Fibroblast of skin of left biceps (primary cell): Measurements from ENCODE around the gene SPAG6.
"Not testable (repeated sequence)": the region's sequence is repeated elsewhere in the genome, so short reads cannot be mapped to it uniquely, and the experiment has no call there.

Source experiments
- DNase-seq, 2 experiments: peaks; one replicate each; pipeline ENCODE4 v3.0.0-alpha.2; 2013; ENCODE audit warnings: low read depth in 2 of 2

The SPAG6 gene

DNA sequence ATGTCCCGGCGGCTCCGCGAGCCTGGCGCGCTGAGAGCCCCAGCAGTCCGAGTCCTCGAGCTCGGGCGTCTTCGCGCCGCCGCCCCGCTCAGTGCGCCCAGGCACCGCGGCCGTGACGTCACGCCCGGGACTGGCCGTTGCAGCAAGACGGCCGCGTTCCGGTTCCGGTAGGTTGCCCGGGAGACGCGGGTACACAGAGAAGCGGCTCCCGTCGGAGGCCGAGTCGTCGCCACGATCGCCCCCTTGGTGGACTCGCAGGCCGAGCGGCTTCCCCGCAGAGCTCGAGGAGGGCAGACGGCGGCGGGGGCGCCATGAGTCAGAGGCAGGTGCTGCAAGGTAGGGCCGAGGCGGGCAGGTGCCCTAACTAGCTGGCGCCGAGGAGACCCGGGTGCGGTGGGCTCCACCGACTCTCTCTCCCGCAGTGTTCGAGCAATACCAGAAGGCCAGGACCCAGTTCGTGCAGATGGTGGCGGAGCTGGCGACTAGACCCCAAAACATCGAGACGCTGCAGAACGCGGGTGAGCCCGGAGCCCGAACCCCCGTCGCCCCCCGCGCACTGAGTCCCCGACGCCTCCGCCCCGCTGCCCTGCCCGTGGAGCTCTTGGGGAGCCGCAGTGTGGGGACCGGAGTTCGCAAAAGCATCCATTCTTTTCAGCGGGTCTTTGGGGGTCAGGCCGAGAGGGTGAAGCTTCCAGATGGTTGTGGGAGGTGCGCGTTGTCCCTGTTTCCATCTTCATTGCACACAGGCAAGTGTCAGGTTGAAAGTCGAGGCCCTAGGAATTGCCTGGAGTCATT lies at the start of gene SPAG6:
Gene SPAG6 (plus strand): TSS at position 196 of the 795 bp plus-strand sequence. CDS start 116 bp downstream, at position 312.
- DNase-seq: no peak

DNA sequence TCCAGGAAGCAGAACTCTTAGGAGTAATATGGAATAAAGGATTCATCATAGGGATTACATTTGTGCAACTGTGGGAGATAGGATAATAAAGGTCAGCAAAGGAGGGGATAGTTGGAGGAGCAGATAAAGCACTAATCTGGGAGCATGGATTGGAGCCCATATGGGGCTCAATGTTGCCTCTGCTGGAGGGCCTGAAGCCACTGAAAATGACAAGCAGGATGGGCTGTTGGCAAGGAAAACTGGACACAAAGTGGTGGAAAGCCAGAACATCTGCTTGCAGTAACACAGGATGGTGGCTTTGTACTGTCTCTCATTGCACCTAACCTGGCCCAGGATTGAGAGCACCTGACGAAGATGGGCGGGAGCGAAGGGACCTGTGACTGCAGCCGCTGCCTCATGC lies 44.1 kb upstream of the SPAG6 start:
- DNase-seq: no peak

DNA sequence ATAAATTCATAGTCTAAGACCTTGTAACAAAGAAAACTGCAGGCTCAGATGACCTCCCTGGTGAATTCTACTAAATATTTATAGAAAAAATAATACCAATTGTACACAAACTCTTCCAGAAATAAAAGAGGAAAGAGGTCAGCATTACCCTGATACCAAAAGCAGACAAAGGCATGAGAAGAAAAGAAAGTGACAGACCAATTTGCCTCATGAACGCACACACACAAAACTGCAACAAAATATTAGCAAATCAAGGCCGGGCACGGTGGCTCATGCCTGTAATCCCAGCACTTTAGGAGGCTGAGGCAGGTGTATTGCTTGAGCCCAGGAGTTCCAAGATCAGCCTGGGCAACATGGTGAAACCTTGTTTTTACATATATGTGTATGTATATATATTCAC lies 41.8 kb upstream of the SPAG6 start:
- no peak for DNase-seq

DNA sequence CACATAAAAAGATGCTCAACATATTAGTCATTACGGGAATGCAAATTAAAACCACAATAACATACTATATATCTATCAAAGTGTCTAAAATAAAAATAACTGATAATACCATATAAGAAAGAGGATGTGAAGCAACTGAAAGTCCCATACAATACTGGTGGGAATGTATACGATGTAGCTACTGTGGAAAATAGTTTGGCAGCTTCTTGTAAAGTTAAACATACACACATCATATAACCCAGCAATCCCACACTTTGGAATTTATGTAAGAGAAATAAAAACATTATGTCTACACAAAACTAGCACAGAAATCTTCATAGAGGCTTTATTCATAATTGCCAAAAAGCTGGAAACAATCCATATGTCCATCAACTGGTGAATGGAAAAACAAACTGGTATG lies 39.6 kb upstream of the SPAG6 start:
- no peak for DNase-seq

DNA sequence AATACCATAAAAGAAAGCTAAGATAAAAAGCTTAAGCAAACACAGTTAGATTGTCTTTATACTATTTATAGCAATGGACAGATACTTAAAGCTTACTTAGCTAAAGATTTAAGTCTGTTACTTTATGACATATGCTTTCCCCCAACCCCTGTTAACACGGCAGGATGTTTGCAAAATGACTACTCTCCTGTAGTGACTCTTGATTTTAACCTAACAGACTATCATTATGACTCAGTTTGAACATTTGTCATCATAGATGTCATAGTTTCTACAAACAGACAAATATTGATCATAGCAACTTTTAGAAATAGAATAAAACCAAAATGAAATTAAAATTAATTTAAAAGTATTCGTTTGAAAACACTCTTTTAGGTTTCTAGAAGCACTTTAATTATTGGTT lies 36.9 kb upstream of the SPAG6 start:
- DNase-seq: no peak

DNA sequence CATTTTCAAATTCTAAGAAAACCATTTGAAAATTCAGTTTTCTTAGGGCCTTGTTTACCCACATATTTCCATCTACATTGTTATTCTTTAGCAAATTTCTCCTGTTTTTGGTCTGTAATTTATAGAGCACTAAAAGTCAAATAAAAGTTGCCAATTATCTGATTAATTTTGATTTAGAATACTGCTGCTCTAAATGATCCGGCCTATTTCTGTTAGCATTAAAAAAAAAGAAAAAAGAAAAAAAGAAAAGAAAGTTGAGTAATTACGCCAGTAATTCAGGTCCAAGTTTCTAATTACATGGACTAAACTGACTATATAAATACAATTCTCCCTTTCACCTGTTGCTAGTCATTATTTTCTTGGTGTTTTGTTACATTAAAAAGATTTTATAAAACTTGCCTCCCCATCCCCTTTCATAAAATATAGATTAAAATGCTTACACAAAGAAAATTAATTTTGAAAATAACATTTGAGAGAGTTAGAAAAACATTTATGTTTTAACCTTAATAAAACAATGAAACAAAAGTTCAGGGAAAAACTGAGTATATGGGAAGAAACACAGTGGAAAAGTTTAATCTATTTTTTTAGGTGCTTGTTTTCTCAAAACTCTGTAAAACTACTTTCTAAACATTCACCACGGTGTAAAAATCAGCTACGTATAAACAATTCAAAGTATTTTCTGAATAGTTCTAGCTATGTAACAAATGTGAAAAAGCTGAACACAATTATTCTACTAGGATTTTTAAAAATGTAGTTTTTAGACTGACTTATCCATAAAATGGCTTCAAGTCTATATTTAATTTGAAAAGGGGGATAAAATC lies 35.9 kb upstream of the SPAG6 start:
- DNase-seq: no peak

DNA sequence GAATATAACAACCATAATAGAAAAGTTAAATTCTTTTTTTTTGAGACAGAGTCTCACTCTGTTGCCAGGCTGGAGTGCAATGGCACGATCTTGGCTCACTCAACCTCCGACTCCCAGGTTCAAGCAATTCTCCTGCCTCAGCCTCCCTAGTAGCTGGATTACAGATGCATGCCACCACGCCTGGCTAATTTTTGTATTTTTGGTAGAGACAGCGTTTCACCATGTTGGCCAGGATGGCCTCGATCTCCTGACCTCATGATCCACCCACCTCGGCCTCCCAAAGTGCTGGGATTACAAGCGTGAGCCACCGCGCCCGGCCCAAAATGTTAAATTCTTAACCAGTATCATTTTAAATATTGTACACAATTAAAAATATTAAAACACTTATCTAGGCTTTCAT lies 35.3 kb upstream of the SPAG6 start:
- DNase-seq: not testable (repeated sequence)

DNA sequence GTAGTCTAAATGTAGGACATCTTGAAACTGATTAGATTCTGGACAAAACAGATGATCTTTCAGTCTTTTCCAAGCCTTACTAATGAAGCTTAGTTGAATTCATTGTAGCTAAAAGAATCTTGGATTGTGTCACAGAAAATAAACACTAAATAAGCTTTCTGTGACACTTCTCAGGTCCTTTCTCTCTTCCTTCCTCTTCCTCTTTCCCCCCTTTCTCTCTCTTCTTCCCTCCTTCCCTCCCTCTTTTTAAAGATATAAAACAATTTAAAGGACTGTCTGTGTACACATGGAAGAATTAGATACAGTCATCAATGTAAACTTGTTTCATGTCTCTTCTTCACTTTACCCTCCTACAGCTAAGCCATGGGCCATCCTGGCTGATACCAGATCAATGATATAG lies 34.4 kb upstream of the SPAG6 start:
- DNase-seq: no peak

DNA sequence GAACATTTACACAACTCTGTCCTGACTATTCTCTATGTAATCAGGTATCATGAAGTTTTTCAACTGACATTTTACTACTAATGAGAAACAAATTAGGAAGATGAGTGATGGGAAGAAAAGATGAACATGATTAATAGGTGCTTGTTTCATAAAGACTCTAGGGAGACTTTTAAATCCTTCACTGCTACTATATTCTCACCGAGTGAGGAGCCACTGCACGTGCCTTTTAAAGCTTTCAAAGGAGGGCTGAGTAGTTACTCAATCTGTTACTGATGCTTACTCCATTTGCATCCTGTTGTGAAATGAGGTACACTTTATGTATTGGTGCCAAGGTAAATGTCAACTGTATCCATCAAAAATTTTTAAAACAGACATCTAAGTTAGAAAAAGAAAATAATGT lies 30.4 kb upstream of the SPAG6 start:
- no peak for DNase-seq

DNA sequence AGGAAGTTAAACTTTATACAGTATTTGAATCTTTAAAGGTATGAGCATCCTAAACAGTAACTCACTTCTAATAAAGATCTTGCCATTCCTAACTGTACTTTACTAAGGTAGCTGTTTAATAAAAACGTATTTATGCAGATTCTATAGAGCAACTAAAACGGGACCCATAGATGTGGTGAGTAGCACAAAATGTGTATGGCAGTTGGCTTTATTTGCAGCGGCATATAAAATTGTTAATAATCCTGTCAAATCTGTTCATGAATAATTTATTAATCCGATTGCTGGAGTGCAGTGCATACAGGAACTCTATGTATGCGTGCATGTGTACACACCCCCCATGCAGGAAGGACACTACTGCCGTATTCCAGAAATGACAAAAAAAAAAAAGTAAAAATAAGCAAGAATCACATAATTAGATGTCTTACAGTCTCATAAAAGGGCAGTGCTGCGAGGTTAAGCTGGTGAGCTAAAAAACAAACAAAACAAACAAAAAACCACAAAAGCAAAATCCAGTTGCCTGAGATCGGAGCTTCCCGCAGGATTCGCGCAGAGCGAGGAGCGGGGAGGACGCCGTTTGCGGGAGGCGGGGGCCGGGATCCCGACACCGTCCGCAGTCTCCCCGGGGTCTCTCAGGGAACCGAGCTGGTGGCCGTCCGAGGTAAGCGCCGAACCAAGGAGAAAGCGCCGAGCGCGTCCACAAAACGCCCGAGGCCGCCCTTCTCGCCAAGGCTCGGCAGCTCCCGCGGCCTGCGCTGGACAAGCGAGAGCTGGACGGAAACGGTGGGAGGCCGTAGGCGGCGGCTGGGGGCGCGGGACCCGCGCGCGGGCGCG lies 29.6 kb upstream of the SPAG6 start:
- DNase-seq: no peak

DNA sequence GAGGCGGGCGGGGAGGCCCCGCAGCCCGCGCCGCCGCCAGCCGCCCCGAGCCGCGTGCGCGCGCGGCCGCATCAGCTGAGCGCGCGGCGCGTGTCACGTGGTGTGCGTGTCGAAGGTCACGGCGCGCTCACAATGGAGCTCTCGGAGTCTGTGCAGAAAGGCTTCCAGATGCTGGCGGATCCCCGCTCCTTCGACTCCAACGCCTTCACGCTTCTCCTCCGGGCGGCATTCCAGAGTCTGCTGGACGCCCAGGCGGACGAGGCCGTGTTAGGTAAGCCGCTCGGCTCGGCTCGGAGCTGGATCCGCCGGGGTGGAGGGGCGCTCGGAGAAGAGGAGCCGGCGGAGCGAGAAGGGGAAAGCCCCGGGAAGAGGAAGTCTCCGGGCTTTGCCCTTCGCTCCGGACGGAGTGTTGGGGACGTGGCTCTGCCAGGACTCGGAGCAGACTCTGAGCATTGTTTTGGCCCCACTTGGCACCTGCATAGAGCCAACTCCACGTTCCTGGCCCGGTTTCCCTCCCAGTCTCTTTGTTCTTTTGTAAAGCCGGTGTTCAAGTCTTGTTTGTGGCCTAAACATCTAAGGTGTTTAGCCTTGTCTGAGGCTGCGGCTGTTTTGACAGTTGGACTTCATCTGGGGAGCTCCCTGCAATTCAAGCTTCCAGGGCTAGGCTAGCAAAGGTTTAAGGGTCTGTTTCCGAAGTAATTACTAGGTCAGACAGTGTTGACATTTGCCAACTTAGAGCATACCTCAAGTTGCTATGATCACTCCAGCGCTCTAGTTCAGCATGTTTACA lies 28.8 kb upstream of the SPAG6 start, which contains the start of gene COMMD3:
Gene COMMD3 (plus strand): TSS at position 103 of the 790 bp plus-strand sequence. CDS start 30 bp downstream, at position 133.
- DNase-seq: peak; percentile 66 to 73

DNA sequence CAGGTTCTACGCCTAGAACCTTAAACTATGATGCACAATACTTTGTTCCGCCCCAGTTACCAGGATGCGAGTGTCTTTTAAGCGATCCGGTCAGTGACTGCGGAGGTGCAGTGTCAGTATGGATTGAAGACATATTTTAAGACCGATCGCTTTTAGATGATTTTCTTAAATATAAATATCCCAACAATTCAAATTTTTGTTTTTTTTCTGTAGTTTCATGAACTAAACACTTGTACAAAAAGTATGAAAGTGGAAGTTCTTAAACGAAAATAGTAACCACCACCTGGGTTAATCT lies 28.3 kb upstream of the SPAG6 start:
- no peak for DNase-seq

DNA sequence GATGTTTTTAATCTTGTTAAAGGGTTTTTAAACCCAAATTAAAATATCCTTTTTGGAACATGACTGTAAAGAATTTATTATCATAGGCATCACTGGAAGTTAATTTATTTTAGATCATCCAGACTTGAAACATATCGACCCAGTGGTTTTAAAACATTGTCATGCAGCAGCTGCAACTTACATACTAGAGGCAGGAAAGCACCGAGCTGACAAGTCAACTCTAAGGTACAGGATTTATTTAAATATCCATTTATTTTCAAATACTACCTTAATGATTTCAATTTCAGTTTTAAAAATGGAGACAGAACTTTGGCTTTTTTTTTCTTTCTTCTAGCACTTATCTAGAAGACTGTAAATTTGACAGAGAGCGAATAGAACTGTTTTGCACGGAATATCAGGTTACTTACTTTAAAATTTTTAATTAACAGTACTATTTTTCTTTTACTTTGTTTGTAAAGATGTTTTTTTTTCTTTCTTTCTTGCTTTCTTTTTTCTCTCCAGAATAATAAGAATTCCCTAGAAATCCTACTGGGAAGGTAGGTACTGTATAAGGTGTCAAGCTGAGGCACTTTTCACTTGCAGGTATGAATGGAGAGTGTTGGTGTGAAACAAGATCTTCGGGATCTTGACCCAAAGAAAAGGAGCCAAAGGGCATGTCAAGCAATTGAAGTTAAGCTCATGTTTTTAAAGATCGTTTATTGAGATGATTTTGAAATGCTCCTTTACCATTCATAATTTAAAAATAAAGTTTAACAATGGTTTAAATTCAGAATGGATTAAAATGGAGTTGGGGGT lies 27.3 kb upstream of the SPAG6 start:
- no peak for DNase-seq

DNA sequence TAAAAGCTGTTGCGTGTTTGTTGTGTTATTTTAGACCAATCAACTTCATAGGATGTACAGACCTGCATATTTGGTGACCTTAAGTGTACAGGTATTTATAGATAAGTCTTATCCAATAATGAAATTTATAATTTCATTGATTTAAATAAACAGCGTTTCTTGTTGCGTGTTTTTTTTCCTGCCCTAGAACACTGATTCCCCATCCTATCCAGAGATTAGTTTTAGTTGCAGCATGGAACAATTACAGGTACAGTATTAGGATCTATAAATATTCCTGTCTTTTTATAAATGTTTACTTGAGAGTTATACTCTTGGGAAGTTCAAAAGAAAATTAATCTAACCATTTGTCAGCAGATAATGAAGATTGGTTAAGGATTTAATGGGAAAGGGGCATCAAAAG lies 26.5 kb upstream of the SPAG6 start:
- no peak for DNase-seq

DNA sequence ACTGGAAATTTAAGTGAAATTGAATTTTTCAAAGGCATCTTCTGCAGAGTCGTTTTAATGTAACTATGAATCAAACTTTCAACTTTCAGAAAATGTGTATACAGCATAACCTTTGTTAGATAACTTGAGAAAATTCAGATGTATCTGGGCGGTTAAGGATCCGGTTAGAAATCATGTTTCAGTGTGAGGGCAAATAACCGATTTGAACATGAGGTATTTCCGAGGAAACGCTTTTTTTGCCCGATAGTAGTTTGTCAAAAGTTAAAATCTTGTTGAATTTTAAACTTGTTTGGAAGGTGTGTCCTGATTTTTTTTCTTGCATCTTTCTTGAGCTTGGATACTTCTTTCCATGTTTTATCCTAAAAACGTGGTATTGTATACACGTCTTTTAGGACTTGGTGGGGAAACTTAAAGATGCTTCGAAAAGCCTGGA lies 25.7 kb upstream of the SPAG6 start:
- DNase-seq: no peak

DNA sequence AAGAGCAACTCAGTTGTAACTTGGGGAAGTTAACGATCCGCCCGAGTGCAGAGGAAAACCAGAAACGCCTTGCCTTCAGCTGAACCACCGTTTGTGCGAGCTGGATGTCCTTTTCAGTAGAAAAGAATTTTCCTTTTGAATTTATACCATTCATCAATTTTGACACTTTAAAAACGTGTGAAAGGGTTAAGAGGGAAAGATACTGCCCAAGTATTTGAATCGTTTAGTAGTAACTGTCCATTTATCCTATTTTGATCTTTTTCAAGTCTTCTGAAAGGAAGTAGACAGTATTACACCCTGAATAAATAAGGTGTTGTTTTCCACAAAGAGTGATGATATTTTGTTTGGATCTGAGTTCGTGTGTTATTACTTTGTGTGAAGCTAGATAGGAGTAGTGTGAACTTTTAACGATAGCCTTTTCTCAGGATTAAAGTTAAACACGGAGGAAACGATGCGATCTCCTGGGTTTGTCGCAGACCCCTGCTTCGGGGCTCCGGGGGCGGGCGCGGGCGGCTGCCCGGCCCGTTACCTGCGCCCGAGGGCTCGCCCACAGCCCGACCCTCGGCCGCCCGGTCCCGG lies 25.2 kb upstream of the SPAG6 start:
- no peak for DNase-seq

DNA sequence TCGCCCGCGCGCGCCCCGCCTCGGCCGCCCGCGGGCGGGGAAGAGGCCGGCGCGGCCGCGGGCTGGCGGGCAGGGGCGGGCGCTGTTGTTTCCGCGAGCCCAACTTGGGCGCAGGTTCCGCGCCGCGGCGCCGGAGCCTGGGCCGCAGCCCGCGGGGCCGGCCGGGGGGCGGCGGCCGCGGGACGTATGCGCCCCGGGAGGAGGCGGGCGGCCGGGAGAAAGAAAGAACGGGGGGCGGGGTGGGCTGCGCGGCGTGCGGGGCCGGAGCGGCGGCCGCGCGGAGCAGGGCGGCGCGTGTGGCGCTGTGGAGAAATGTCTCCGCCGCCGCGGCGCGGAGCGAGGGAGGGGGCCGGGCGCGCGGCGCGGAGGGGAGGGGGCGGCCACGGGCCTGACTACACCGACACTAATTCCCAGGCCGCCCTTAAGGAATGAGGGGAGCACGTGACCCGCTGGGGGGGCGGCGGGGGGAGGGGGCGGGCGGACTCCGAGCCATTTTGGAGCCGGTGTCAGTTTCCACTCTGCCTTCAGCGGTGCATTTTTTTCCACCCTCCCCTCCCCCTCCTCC lies 24.6 kb upstream of the SPAG6 start, which contains the start of gene BMI1:
Gene BMI1 (plus strand): TSS at position 509 of the 565 bp plus-strand sequence. CDS start 5,351 bp downstream, outside the sequence.
- peak; percentile 53 to 64 for DNase-seq

DNA sequence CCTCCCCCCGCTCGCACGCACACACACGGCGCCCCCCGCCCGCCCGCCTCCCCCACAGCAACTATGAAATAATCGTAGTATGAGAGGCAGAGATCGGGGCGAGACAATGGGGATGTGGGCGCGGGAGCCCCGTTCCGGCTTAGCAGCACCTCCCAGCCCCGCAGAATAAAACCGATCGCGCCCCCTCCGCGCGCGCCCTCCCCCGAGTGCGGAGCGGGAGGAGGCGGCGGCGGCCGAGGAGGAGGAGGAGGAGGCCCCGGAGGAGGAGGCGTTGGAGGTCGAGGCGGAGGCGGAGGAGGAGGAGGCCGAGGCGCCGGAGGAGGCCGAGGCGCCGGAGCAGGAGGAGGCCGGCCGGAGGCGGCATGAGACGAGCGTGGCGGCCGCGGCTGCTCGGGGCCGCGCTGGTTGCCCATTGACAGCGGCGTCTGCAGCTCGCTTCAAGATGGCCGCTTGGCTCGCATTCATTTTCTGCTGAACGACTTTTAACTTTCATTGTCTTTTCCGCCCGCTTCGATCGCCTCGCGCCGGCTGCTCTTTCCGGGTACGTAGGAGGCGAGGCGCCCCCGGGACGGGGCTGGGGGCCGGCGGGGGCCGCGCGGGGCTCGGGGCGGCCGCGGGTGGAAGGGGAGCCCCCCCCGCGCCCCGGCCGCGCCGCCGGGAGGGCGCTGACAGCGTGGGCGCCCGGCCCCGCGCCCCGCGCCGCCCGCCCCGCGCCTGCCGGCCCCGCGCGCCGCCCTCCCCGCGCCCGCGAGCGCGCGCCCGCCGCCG lies 24.0 kb upstream of the SPAG6 start:
- DNase-seq: no peak
